NOMO-1 treated with dmso at 0.1 percent for 144 hours (cell line): ENCODE measurements around the gene PGM1.

Source experiments
- DNase-seq: peaks from one replicate; lab custom pipeline; 2025; ENCODE audit not compliant: unreplicated experiment; lab: John Stamatoyannopoulos, UW

PGM1 gene

GRCh38 chr1:63663873-63664272, 70.7 kb downstream of the PGM1 start:
- no peak for DNase-seq

GRCh38 chr1:63664742-63665141, 71.5 kb downstream of the PGM1 start:
- DNase-seq: no peak

DNA sequence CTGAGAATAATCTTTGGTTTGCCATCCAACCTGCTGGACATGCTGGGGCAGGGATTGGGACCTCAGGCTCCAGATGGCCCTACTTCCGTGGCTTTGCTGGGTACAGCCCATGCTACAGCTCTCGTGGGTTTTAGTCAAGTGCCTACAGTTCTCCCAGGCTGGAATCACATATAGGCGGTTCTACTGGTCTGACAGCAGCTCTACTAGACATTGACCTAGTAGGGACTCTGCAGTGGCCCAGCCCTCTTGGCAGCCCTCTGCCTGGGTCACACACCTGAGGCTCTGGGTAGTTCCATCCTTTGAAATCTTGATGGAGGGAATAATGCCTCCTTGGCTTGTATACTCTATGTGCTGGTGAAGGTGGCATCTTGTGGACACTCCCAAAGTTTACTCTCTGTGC, 72.2 kb downstream of the PGM1 start:
- DNase-seq: no peak

DNA sequence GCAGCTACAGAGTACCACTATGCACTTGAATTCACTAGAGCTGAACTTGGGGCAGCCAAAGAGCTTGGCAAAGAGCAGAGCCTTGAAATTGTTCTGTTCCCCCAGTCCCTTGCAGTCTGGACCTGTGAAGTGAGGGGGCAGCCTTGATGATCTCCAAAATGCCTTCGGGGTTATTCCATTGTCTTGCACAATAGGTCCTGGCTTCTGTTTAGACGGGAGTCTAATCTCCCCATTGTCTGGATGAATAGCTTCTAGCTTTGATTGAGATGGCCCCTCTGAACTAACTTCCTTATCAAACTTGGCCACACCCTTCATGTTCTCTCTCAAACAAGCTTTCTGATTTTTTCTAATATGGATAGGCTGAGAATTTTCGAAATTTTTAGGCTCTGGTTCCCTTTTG, 72.6 kb downstream of the PGM1 start:
- DNase-seq: no peak

GRCh38 chr1:63668298-63668697, 75.1 kb downstream of the PGM1 start:
- no peak for DNase-seq

DNA sequence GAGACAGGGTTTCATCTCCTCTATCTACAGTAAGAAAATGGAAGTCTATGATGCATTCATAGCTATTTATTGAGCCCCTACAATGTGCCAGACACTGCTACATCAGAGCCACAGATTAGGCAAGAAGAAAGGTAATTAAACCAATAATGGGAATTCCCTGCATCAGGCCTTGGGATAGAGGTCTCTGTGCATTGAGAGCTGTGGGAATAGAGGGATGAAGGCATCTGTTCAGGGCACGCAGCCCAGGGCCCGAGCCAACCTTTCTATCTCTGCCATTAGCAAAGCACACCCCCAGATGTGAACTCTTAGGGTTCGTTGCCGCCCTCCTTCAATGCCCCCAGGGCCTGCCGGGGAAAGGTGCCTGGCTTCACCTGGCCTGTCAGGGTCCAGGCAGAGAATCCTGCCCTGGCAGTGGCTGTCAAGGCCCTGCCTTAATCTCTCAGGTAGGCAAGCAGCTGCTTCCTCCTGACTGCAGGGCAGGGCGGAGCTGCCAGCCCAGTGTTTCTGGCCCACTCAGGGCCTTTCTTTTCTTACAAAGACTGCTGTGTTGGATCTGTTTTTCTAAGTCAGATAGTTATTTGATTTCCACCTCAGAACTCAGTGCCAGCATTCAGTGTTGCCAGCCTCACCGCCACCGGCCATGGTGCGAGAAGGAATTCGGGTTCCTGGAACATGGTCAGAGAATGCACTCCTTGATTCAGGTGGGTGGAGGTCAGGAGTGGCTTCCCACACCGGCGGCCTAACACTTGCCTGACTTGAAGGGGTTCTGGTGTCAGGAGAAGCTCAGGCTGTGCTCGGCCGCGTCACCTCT, 76.1 kb downstream of the PGM1 start:
- no peak for DNase-seq

GRCh38 chr1:63670164-63670563, 77.0 kb downstream of the PGM1 start:
- no peak for DNase-seq

DNA sequence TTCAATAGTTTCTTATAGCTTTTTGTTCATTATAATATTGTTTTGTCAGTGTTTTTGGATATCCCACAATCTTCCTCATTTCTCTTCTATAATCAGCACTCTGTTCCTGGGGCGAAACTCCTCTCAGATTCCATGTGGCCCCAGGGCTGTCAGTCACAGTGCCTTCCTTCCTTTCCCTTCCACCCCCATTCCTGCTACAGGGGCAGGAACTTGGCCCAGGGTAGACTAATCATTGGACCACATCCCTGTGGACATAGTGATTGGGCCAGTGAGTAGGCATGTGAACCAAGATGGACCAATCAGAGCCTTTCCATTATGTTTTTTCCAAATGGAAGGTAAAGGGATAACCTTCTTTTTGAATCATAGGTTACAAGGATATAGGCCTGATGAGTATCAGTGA, 78.3 kb downstream of the PGM1 start:
- no peak for DNase-seq

GRCh38 chr1:63674238-63674864, 81.1 kb downstream of the PGM1 start:
- DNase-seq: no peak

GRCh38 chr1:63674865-63675419, 81.7 kb downstream of the PGM1 start:
- no peak for DNase-seq

GRCh38 chr1:63675420-63675931, 82.3 kb downstream of the PGM1 start:
- DNase-seq: no peak

- no peak for DNase-seq
Measured at GRCh38 chr1:63677497-63677896, 84.3 kb downstream of the PGM1 start.

GRCh38 chr1:63678200-63678599, 85.0 kb downstream of the PGM1 start:
- no peak for DNase-seq

GRCh38 chr1:63679076-63679475, 85.9 kb downstream of the PGM1 start:
- DNase-seq: no peak

- DNase-seq: no peak
Measured at GRCh38 chr1:63679589-63679988, 86.4 kb downstream of the PGM1 start.

DNA sequence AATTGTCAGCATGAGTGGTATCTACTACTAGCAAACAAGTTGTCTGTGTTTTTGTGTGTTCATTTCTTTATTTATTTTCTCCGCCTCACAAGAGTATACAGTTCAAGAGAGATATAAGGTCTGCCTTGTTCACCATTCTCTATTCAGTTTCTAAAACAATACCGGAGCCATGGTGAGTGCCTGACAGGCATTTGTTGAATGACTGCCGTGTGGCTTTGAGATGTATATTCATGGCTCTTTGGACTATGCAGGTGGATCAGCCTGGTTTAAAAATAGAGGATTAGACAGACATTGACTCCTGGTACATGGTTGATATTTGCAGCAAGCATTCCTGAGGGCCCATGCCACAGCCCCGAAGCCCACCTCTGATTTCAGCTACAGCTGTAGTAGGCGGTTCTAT, 89.7 kb downstream of the PGM1 start:
- DNase-seq: no peak

GRCh38 chr1:63683759-63684158, 90.5 kb downstream of the PGM1 start:
- DNase-seq: no peak

DNA sequence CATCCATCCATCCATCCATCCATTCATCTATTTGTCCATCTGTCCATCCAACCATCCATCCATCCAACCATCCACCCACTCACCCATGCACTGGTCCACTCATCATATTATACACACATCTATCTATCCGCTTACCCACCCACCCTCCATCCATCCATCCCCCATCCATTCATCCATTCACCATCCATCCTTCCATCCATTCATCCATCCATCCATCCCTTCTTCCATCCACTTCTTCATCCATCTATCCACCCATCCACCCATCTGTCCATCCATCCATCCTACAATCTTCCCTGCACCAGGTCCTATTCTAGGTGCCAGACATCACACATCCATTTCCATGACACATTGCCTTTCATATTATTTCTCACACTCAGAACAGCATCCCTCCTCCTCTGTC, 93.5 kb downstream of the PGM1 start:
- no peak for DNase-seq

DNA sequence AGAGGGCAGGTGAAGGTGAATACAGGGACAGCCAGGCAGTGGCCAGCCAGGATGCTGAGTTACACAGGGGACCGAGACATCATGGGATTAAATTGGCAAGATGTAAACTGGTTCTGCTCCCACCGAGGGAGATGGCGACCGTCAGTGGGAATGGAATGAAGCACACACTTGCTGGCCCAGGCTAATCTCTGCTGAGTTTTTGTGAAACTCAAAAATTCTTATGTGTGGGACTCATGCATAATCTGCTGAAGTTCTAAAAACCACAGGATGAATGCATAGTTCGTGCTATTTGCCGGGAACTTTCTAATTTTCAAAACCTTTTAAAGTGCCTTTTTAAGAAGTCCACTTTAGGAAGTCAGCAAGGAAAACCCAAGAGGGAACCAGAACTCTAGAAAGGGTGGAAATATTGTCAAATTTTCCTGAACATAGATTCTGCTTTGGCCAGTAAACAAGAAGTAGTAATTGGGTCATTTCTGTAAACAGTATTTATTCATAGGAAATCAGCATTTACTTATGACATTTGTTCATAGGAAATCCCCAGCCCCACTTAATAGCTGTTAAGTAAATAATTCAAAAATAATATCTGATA, 95.2 kb downstream of the PGM1 start:
- no peak for DNase-seq

DNA sequence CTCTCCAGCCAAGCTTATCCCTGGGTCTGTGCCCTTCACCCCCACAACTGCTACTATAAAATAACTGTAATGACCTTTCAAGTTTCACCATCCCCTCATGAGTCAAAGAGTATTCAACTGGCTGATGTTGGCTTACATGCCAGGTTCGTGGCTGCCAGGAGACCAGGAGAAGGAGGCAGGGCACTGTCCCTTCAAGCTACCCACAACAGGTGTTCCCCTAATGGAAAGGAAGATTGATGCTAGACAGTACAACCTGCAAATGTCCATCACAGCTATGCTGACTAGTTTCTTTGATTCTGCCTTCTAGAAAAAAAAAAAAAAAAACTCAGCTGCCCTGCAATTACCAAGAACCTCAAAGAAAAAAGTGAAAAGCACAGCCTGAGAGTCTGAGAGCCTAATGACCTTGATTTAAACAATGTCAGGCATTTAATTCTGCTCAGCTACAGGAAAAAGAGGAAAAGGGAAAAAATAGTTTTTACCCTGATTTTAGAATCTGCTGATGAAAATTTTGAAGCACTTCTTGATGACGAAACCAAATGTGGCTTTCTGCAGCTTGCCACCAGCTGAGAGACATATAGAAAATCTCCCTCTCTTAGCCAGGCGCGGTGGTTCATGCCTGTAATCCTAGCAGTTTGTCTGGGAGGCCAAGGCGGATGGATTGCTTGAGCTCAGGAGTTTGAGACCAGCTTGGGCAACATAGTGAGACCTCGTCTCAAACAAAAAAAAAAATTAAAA, 97.9 kb downstream of the PGM1 start:
- DNase-seq: no peak
